ENCODE results near the gene BRDT.
"Not testable (repeated sequence)": the region's sequence is repeated elsewhere in the genome, so short reads cannot be mapped to it uniquely, and the experiment has no call there.

The BRDT gene

DNA sequence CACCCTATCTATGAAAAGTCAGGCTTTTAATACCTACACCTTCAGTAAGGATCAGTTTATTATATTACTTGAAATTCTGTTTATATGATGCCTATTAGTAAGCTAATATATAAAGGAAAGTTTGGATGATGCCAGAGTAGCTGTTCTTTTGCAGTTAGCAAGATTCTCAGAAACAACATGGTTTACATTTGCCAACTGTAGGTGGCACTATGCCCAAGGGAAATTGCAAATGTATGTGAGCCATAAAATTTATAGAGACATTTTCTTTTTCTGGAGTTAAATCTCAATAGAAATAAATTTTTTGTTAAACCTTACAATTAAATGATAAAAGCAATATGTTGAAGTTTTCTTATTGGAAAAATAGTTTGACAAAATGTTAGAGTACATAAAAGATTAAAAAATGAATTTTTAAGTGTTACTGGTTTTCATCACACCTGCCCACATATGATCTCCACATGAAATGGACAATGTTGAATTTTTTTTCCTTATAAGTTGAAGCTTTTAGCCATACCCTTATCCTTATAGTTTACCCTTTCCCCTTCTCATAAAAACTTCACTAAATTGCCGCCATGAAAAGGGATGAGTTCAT, 48.5 kb downstream of the BRDT start:
- peak; percentile 15 for DNase-seq

DNA sequence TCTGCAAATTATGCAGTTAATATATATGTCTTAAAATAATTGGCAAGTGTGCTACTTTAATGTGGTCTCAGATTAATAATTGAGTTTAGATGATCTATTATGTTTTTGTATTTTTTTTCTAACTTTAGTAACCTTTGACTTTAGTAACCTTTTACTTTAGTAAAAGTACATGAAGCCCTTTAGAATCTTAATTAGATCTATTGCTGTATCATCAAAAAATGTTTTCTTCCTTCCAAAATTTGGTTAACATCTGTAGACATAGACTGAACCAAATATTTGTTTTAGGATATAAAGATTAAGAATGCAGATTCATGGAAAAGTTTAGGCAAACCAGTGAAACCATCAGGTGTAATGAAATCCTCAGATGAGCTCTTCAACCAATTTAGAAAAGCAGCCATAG, 54.9 kb downstream of the BRDT start:
- DNase-seq: no peak

DNA sequence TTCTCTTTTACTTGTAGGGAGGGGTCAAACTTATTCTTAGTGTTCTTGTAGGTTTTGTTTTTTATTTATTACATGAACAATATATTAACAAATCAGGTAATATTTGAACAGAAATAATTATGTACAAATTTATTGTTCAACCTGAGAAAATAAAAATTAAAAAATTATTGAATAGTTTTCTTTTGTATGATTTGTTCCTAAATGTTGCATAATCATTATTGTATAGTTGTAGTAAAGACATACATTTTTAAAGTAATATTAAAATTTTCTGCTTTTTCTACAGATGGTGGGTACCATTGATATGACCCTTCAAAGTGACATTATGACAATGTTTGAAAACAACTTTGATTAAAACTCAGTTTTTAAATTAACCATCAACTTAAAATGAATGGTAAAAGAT, 64.7 kb downstream of the BRDT start:
- no peak for DNase-seq

DNA sequence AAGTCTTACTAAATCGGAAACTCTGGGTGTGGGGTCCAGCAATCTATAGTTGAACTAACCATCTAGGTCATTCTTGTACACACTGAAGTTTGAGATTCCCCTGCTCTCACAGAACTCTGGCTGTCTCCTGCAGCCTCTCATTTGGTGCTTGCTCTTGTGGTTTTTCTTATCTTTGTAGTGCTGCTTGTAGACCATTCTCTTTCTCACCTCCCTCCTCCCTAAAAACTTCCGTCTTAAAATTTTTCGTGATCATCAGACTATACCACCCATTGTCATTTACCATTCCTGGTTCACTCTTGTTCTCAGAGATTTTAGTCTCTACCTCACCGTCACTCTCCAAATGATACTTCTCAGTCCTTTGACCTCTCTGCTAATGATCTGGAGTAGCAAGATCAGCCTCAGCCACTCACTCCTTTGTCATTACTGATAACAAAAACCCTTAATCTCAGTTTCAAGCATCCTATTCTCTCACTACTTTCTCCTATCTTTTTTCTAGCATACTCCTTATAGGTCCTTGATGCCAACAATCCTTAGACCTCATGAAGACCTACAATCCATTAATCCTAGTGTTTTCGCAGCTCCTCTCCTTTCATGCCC, 67.6 kb downstream of the BRDT start:
- no peak for DNase-seq

DNA sequence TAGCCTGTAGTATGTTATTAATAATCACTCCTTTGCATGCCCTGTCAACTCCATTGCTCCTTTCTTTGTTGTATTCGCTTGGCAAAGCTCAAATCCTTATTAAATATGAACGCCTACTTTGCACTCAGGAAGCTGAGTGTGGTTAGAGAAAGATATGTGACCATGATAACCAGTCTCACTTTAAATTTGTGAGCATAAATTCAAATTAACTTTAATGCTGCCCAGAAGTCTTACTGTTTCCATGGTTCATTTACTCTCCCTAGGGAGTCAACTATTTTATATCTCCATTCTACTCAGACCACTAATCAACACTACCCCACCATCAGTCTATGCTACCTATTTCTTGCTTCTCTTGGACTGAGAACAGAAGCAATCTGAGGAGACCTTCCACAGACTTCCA, 68.5 kb downstream of the BRDT start:
- peak; percentile 72 for DNase-seq

DNA sequence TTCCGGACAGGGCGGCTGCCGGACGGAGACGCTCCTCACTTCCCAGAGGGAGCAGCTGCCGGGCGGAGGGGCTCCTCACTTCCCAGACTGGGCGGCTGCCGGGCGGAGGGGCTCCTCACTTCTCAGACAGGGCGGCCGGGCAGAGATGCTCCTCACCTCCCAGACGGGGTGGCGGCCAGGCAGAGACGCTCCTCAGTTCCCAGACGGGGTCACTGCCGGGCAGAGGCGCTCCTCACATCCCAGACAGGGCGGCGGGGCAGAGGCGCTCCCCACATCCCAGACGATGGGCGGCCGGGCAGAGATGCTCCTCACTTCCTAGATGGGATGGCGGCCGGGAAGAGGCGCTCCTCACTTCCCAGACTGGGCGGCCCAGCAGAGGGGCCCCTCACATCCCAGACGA, 76.8 kb downstream of the BRDT start:
- DNase-seq: not testable (repeated sequence)

DNA sequence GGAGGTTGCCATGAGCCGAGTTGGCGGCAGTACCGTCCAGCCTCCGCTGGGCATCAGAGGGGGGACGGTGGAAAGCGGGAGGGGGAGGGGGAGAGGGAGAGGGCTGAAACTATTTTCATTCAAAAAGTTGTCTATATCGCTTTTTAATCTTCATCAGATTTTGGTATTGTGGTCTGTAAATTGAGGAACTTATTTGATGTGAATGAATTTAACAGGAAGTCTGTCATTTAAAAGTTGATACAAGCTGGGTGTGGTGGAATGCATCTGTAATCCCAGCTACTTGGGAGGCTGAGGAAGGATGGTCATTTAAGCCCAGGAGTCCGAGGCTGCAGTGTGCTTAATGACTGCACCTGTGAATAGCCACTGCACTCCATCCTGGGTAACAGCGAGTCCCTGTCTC, 77.6 kb downstream of the BRDT start:
- DNase-seq: no peak

DNA sequence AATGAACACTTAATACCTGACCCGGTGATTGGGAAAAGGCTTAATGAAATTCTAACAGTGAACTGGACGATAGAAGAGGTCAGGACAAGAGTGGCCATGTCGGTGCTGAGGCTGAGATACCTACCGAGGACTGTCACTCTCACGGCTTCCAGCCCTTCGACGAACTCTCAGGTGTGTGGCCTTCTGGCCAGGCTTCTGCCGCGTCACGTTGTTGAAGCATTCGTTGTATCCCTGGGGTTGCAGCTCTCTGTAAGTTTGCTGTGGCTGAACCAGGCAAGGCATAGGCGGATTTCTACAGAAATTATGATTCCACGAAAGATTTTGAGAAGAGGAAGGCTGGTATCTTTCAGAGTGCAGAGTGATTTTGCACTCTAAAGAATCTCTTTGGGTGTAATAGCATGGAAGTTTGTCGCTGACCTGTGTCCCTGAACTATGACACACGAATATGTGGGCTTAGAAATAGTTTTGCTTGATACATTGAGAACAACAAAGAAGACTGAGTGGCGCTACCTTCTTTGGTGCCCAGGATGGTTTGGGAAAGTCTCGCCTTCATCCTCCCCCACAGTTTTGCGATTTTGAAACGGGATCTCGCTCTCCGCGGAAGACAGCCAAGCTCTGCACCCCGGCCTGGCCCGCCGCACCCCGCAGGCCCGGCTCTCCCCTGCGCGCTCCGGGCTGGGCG, 80.2 kb downstream of the BRDT start:
- DNase-seq: peak; percentile 60

DNA sequence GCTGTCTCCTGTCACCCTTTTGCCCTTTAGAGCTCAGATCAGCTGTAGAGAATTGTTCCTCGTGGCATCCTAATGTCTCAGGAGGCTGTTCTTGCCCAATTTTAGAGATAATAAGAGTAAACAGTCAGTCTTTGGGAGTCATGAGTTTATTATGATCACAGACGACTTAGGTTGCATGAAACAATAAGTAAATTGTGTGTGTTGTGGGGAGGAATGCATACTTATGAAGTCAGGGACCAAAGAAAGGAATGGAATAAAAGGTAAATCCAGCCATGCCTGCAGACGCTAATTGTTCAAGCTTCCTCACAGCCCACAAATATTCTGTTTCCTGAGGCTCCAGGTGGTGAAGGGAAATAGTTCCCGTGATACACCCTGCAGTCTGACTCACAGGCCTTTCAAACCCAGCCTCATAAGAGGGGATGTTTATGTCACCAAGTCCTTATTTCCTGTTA, 81.5 kb downstream of the BRDT start:
- DNase-seq: peak; percentile 56

DNA sequence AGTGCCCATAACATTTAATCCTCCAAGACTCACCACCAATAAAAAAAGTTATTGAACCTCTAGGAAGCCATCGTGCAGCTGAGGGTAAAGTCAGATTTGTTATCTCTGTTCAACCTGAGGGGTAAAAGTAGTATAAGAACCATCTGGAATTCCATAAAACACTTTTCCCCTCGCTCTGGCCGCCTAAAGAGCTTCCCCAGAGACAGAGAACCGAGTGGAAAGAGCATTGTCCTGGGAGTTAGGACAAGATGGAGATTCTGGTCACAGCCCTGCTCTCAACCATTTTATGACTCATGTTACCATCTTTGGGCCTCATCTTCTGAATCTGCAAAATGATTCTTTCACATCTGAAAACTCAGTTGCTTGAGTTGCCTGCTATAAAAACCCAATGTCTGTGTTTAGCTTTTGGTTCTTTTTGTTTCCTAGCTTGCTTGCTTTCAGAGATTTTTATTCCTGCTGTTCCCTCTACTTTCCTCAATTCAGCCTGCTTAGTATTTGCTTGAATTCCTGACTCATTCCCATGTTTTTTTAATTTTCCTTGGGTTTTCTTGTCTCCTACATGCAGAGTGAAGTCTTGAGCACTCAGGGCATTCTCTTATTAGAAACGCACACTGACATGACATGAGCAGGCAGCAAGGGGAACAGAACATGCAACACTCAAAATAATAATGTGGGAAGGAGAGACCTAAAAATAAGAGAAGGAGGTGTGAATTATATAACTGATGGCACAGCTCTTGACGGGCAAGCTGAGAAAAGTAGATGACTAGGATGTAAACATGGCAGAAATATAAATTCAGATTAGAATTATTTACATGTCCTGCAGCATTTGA, 82.3 kb downstream of the BRDT start:
- no peak for DNase-seq

DNA sequence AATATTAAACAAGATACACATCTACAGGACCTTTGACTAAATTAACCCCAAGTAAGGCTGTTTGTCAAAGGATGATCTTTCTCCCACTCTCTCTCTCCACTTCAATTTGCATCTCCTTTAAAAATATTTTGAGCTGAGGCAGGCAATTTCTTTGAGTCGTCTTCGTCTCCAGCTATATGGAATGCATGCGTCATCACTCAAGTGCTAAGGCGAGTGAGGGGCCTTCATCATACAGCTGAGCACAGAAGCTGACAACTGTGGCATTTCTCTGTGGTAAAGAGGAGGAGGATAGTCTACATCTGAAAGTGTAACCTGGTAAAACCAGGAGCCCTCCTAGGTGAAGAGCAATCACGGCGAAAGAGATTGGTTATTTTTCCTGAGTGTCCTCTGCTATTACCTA, 88.2 kb downstream of the BRDT start:
- DNase-seq: no peak

DNA sequence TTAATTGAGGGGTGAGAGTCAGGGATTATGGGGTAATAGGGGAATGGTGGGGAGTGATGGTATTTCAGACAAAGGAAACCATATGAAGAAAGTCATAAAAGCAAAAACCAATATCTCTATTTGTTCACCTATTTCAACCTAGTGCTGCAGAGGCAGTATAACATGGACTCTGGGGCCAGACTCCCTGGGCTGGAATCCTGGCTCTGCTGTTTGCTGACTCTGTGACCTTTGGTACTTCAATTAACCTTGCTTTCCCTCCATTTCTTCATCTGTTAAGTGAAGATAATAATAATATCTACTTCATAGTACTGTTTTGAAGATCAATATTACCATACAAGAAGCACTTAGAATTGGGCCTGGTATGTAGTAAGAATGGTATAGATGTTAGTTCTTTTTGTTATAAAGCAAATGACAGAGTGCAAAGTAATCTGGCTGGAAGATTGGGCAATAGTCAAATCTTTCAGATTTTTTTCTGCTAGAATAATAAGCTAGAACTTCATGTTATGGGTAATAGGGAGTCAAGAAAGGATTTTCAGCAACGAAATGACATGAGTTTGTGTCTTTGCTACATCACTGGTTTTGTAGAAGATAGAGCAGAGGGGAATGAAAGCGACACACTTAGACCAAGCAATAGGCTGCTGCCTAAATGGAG, 89.6 kb downstream of the BRDT start:
- no peak for DNase-seq

DNA sequence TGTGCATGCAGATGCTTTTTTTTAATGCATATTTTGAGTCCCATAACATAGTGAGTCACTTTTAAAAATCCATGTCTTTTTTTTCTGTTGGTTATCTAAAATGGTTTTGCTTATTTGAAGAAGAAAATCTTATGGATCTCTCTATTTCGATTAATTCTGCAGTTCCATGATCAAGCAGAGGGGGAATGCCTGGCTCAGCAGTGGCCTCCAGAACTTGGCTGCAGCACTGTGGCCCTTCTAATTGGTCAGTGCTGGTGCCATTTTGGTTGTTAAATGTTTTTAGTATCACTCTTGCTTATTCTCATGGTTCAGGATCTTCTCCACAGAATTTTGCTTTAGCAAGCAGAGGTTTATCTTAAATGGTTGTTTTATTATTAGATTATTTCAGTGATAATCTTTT, 91.8 kb downstream of the BRDT start:
- DNase-seq: no peak

DNA sequence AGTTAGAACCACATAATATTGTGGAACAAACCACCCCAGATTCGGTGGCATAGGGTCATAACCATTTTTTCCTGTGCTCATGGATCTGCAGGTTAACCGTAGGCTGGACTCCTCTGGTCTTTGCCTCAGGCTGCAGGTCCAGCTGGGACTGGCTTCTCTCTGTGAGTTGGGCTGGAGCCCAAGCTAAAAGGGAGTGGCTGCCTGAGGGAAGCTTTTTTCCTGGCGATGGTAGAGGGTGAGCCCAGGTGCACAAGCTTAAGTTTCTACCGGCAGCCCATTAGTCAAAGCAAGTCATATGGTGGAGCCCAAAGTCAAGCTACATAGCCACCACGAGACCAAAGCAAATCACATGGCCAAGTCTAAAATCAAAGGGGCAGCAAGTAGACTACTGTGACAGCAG, 94.4 kb downstream of the BRDT start:
- DNase-seq: peak; percentile 4

DNA sequence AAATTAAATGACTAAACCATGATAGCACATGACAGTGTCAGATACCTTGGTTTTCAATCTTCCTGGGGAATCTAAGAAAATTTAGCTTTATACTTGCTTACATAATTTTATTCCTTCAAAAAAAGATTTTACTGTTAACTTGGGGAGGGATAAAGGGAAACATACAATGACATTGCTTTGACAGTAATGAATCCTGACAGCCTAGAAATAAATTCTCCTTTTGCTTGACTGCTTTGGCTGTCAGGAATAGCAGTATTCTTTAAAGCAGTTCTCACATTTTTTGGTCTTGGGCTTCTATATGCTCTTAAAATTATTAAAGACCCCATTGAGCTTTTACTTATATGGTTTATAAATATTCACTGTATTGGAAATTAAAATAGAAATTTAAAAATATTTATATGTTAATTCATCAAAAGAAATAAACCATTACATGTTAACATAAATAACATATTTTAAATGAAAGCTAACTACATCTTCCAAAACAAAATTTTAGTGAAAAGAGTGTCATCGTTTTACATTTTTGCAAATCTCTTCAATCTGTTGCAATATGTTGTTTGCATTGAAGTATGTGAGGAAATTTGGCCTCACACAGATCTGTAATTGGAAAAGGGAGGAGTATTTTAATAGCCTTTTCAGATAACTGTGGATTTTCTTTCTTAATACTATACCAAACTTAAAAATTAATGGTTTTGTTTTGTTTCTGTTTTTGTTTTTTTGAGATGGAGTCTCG, 96.7 kb downstream of the BRDT start:
- DNase-seq: no peak

DNA sequence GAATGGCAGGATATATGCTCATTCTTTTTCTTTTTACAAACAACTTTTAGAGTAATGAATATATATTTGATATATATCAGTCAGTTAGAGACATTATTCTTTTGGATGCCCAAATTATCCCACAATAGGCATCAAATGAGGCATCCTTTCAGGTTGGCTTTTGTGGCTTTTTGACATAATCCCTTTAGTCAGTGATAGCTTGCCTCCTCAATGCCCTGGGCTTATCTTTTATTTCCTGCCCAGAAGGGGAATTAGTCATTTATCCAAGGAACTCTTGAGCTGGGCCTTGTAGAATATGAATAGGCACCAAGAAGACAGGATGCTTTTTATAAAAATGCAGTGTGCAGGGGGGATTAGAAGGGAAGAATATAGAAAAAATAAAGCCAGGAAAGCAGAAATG, 102.7 kb downstream of the BRDT start:
- DNase-seq: no peak
